IMR-90 (cell line): ENCODE results near the gene ZW10. TPM values are rescaled to one million over a fixed set of nuclear protein-coding genes. Genes with fewer than 3 reads are reported as not detected.
A peak's percentile ranks its signal among the peaks of the same experiment; 100 is the strongest.

ENCODE experiments used
- ATAC-seq: fragments of 200-7000 bp; cut with Tn5 transposase; 2 replicates; pipeline ENCODE4 v1.9.1; 2020; ENCODE audit warnings: low read depth, mild to moderate bottlenecking, moderate library complexity
- BruUV-seq: library from RNA; stranded (reverse); fragments of 400-500 nt; replicated peaks from 2 replicates; lab custom pipeline; 2021; lab: Mats Ljungman, UMichigan
- CTCF ChIA-PET: fragments of 300-600 bp; formaldehyde crosslinking; extraction: SDS; loops from one replicate; lab custom pipeline; 2021; ENCODE audit warnings: antibody characterized with exemption; lab: Yijun Ruan, JAX
- POLR2A ChIA-PET: fragments of 300-600 bp; sonication (Branson Sonifier 250); formaldehyde crosslinking; loops from one replicate; lab custom pipeline; 2022; ENCODE audit warnings: antibody characterized with exemption; ENCODE audit not compliant: unreplicated experiment; lab: Charles Lee
- DNase-seq: peaks from one replicate; pipeline ENCODE4 v3.0.0; 2013
- H2AFZ ChIP-seq: replicated peaks from 2 replicates; pipeline ENCODE3; 2013; ENCODE audit warnings: low read length, mild to moderate bottlenecking; ENCODE audit not compliant: poor library complexity
- H2AK5ac ChIP-seq: 2 replicates; pipeline ENCODE4 v1.6.1; 2013; ENCODE audit warnings: low read depth, low read length, inconsistent platforms
- H2AK9ac ChIP-seq: replicated peaks from 2 replicates; pipeline ENCODE3; 2013; ENCODE audit warnings: mild to moderate bottlenecking, low read depth, low read length, moderate library complexity; ENCODE audit not compliant: poor library complexity
- H2BK120ac ChIP-seq: 2 replicates; pipeline ENCODE4 v1.6.1; 2013; ENCODE audit warnings: low read depth, low read length, inconsistent platforms
- H2BK15ac ChIP-seq: 3 replicates; pipeline ENCODE4 v1.6.1; 2013; ENCODE audit warnings: low read depth, low read length, inconsistent platforms
- H2BK20ac ChIP-seq: 2 replicates; pipeline ENCODE4 v1.6.1; 2013; ENCODE audit warnings: low read depth, mild to moderate bottlenecking, inconsistent platforms, low read length, moderate library complexity
- H2BK5ac ChIP-seq: 2 replicates; pipeline ENCODE4 v1.6.1; 2013; ENCODE audit warnings: mild to moderate bottlenecking, low read depth, low read length, inconsistent platforms; ENCODE audit not compliant: poor library complexity, severe bottlenecking
- H3K14ac ChIP-seq: replicated peaks from 2 replicates; pipeline ENCODE4 v1.6.1; 2013; ENCODE audit warnings: low read depth, low read length, inconsistent platforms
- H3K18ac ChIP-seq: 2 replicates; pipeline ENCODE4 v1.6.1; 2013; ENCODE audit warnings: low read depth, low read length, control low read depth
- H3K23ac ChIP-seq: 2 replicates; pipeline ENCODE4 v1.6.1; 2013; ENCODE audit warnings: low read depth, low read length, inconsistent platforms
- H3K27ac ChIP-seq: 2 replicates; pipeline ENCODE4 v1.5.1; 2013; ENCODE audit warnings: mild to moderate bottlenecking, control low read depth, low read length; ENCODE audit not compliant: insufficient read depth
- H3K27me3 ChIP-seq: 2 replicates; pipeline ENCODE4 v1.6.1; 2013; ENCODE audit warnings: low read length; ENCODE audit not compliant: control insufficient read depth, insufficient read depth
- H3K36me3 ChIP-seq: 2 replicates; pipeline ENCODE4 v1.6.1; 2013; ENCODE audit warnings: low read length, mixed read lengths; ENCODE audit not compliant: control insufficient read depth, insufficient read depth
- H3K4ac ChIP-seq: 2 replicates; pipeline ENCODE4 v1.6.1; 2013; ENCODE audit warnings: low read depth, low read length, inconsistent platforms
- H3K4me1 ChIP-seq: 2 replicates; pipeline ENCODE4 v1.6.1; 2013; ENCODE audit warnings: low read length, mixed read lengths; ENCODE audit not compliant: control insufficient read depth, insufficient read depth
- H3K4me2 ChIP-seq: 2 replicates; pipeline ENCODE4 v1.6.1; 2013; ENCODE audit warnings: low read depth, mild to moderate bottlenecking, control low read depth, low read length, moderate library complexity
- H3K4me3 ChIP-seq: 2 replicates; pipeline ENCODE4 v1.5.1; 2013; ENCODE audit warnings: low read depth, mild to moderate bottlenecking, control low read depth, low read length, moderate library complexity; ENCODE audit not compliant: insufficient read depth
- H3K56ac ChIP-seq: 2 replicates; pipeline ENCODE4 v1.6.1; 2013; ENCODE audit warnings: low read length, inconsistent platforms; ENCODE audit not compliant: insufficient read depth; ENCODE audit errors: extremely low read depth
- H3K79me1 ChIP-seq, 2 experiments: 2 replicates each; pipeline ENCODE4 v1.6.1; 2013; ENCODE audit warnings: low read length in 2 of 2, inconsistent platforms in 1 of 2, low read depth in 1 of 2
- H3K9ac ChIP-seq: 2 replicates; pipeline ENCODE4 v1.6.1; 2013; ENCODE audit warnings: low read depth, low read length, control low read depth
- H3K9me1 ChIP-seq: 2 replicates; pipeline ENCODE4 v1.6.1; 2013; ENCODE audit warnings: low read length, inconsistent platforms; ENCODE audit not compliant: insufficient read depth
- H3K9me3 ChIP-seq: 2 replicates; pipeline ENCODE4 v1.6.1; 2013; ENCODE audit warnings: low read length; ENCODE audit not compliant: control insufficient read depth, insufficient read depth
- H4K20me1 ChIP-seq: 2 replicates; pipeline ENCODE4 v1.6.1; 2013; ENCODE audit warnings: low read length, inconsistent platforms; ENCODE audit not compliant: insufficient read depth
- H4K5ac ChIP-seq: 2 replicates; pipeline ENCODE4 v1.6.1; 2013; ENCODE audit warnings: mild to moderate bottlenecking, low read depth, low read length, control low read depth
- H4K8ac ChIP-seq, 2 experiments: 2 replicates each; pipeline ENCODE4 v1.6.1; 2013; ENCODE audit warnings: low read depth in 2 of 2, low read length in 2 of 2, control low read depth in 1 of 2, inconsistent platforms in 1 of 2
- H4K91ac ChIP-seq: 2 replicates; pipeline ENCODE4 v1.6.1; 2013; ENCODE audit warnings: low read depth, low read length, inconsistent platforms; ENCODE audit not compliant: insufficient read depth
- BHLHE40 ChIP-seq: fragments of 150-350 bp; IDR thresholded peaks from 2 replicates; pipeline ENCODE4 v1.6.1; 2016; ENCODE audit warnings: mild to moderate bottlenecking, low read depth, low read length
- CEBPB ChIP-seq: IDR thresholded peaks from 2 replicates; pipeline ENCODE4 v1.6.1; 2012; ENCODE audit warnings: low read depth, low read length, improper control_type of control experiment
- CHD1 ChIP-seq: IDR thresholded peaks from 2 replicates; pipeline ENCODE4 v1.6.1; 2012; ENCODE audit warnings: low read depth, low read length, improper control_type of control experiment
- CTCF ChIP-seq: conservative IDR thresholded peaks from 2 replicates; pipeline ENCODE4 v1.5.1; 2012; ENCODE audit warnings: mild to moderate bottlenecking, low read depth, low read length, improper control_type of control experiment
- ELK1 ChIP-seq: fragments of 150-350 bp; IDR thresholded peaks from 2 replicates; pipeline ENCODE4 v1.6.1; 2016; ENCODE audit warnings: low read depth, mild to moderate bottlenecking, low read length, moderate library complexity, borderline replicate concordance
- FOS ChIP-seq: fragments of 150-350 bp; IDR thresholded peaks from 2 replicates; pipeline ENCODE4 v1.6.1; 2016; ENCODE audit warnings: low read depth, low read length
- MAFK ChIP-seq: IDR thresholded peaks from 2 replicates; pipeline ENCODE4 v1.6.1; 2012; ENCODE audit warnings: low read depth, low read length, improper control_type of control experiment
- MAZ ChIP-seq: IDR thresholded peaks from 2 replicates; pipeline ENCODE4 v1.6.1; 2012; ENCODE audit warnings: low read depth, mild to moderate bottlenecking, low read length, improper control_type of control experiment, moderate library complexity, borderline replicate concordance
- MXI1 ChIP-seq: IDR thresholded peaks from 2 replicates; pipeline ENCODE4 v1.6.1; 2012; ENCODE audit warnings: low read depth, mild to moderate bottlenecking, low read length, moderate library complexity, borderline replicate concordance
- NFE2L2 ChIP-seq: fragments of 150-350 bp; IDR thresholded peaks from 2 replicates; pipeline ENCODE4 v1.6.1; 2016; ENCODE audit warnings: low read depth, mild to moderate bottlenecking, low read length
- POLR2A ChIP-seq: IDR thresholded peaks from 2 replicates; pipeline ENCODE4 v1.6.1; 2012; ENCODE audit warnings: mild to moderate bottlenecking, low read depth, low read length
- RAD21 ChIP-seq: IDR thresholded peaks from 2 replicates; pipeline ENCODE4 v1.6.1; 2012; ENCODE audit warnings: low read length, improper control_type of control experiment
- RCOR1 ChIP-seq: IDR thresholded peaks from 2 replicates; pipeline ENCODE4 v1.6.1; 2012; ENCODE audit warnings: mild to moderate bottlenecking, low read length, improper control_type of control experiment; ENCODE audit not compliant: insufficient replicate concordance
- RFX5 ChIP-seq: IDR thresholded peaks from 2 replicates; pipeline ENCODE4 v1.8.0; 2012; ENCODE audit warnings: low read depth, mild to moderate bottlenecking, low read length, moderate library complexity
- SMC3 ChIP-seq: fragments of 150-350 bp; IDR thresholded peaks from 2 replicates; pipeline ENCODE4 v1.6.1; 2016; ENCODE audit warnings: low read depth, mild to moderate bottlenecking, antibody characterized with exemption, low read length, moderate library complexity
- USF2 ChIP-seq: fragments of 150-350 bp; IDR thresholded peaks from 2 replicates; pipeline ENCODE4 v1.6.1; 2017; ENCODE audit warnings: mild to moderate bottlenecking, antibody characterized with exemption, low read length, low read depth
- WGBS, 2 experiments: methylation state at CpG; one replicate each; pipeline versions ENCODE4 v1.1.5 to v1.1.7; 2013; ENCODE audit warnings: missing lambda C conversion rate in 2 of 2; ENCODE audit not compliant: insufficient read length in 1 of 2; ENCODE audit errors: extremely low coverage in 2 of 2; 5-methylcytosine and 5-hydroxymethylcytosine counted together
- dilution Hi-C: fragments of 300-500 bp; cut with HindIII; formaldehyde crosslinking; loops from one replicate; pipeline ENCODE4 v1.14.3; 2018; ENCODE audit warnings: low sequenced_read_pairs; ENCODE audit not compliant: unreplicated experiment
- in situ Hi-C: fragments of 300-500 bp; cut with MboI; formaldehyde crosslinking; loops from 3 replicates; pipeline ENCODE4 v1.14.3; 2019; ENCODE audit warnings: low sequenced_read_pairs, inconsistent platforms, mixed read lengths
- intact Hi-C: fragments of 100-400 bp; cut with micrococcal nuclease; formaldehyde crosslinking; loops from 2 replicates; pipeline ENCODE4 v1.10.0; 2022
- polyA plus RNA-seq, 3 experiments: library from polyadenylated mRNA; depleted of rRNA; stranded (reverse); fragments of >200 nt; gene quantifications; 2 replicates each; pipeline ENCODE4 v1.2.3, GENCODE V29; 2012; ENCODE audit warnings: low replicate concordance in 1 of 3
- total RNA-seq: library from RNA; depleted of rRNA; stranded (reverse); fragments of >200 nt; gene quantifications from 2 replicates; pipeline ENCODE4 v1.2.3, GENCODE V29; 2012

Gene ZW10
- total and polyA plus RNA-seq, 2 of the 4 experiments (the other 2 are of a cell fraction) = 10.3 to 30.6 TPM

- no peak overlapping the region for H3K18ac ChIP-seq
- TF ChIP-seq CEBPB (no peak), ELK1 (no peak), MXI1 (no peak), NFE2L2 (no peak), RAD21 (no peak), CTCF (no peak), BHLHE40 (no peak), RCOR1 (no peak), USF2 (no peak), RFX5 (no peak), CHD1 (no peak), FOS (no peak), POLR2A (no peak), SMC3 (no peak), MAFK (no peak), MAZ (no peak)
- H4K20me1 ChIP-seq = no peaks in the 10 kb centered on the region
- H3K4me1 ChIP-seq = no peaks in the 10 kb centered on the region; the same call in 1 of the 2 replicates
- no peak overlapping the region for H4K91ac ChIP-seq
- H3K27me3 ChIP-seq = no peaks in the 10 kb centered on the region; the same call in 1 of the 2 replicates
- BruUV-seq = no TSS peak
- no peak overlapping the region for H2AK5ac ChIP-seq
- DNase-seq (no peak), ATAC-seq (peak; percentile 53)
- no peak overlapping the region for H2BK5ac ChIP-seq
- in situ Hi-C loops = no loop called here
- no peaks in the 10 kb centered on the region for H3K79me1 ChIP-seq
- no peak overlapping the region for H3K56ac ChIP-seq
- no peak overlapping the region for H2BK20ac ChIP-seq
- H3K4ac ChIP-seq = no peak overlapping the region
- no peak overlapping the region for H3K4me3 ChIP-seq
- H3K9me3 ChIP-seq = no peaks in the 10 kb centered on the region
- no peak overlapping the region for H3K23ac ChIP-seq
- no peak overlapping the region for H2AFZ ChIP-seq
- intact Hi-C loops = no loop called here
- H3K9me1 ChIP-seq = no peaks in the 10 kb centered on the region
- no peak overlapping the region for H3K4me2 ChIP-seq
- H3K27ac ChIP-seq = no peak overlapping the region
- H3K14ac ChIP-seq = no peak overlapping the region
- dilution Hi-C loops = no loop called here
- H2BK120ac ChIP-seq = no peak overlapping the region
- no peak overlapping the region for H4K5ac ChIP-seq
- CTCF ChIA-PET = no interaction called here
- POLR2A ChIA-PET = no interaction called here
- no CpG with 5 or more reads among the region's 7 CpGs for WGBS, 2 experiments
- H3K36me3 ChIP-seq = no peaks in the 10 kb centered on the region
- no peak overlapping the region for H2BK15ac ChIP-seq
- no peak overlapping the region for H2AK9ac ChIP-seq
- H3K9ac ChIP-seq = no peak overlapping the region
- no peak overlapping the region for H4K8ac ChIP-seq
Observed at GRCh38 chr11:113697756-113698407, 75.6 kb downstream of the ZW10 start.
